Measurements from ENCODE around the gene FIZ1.

Gene FIZ1

DNA sequence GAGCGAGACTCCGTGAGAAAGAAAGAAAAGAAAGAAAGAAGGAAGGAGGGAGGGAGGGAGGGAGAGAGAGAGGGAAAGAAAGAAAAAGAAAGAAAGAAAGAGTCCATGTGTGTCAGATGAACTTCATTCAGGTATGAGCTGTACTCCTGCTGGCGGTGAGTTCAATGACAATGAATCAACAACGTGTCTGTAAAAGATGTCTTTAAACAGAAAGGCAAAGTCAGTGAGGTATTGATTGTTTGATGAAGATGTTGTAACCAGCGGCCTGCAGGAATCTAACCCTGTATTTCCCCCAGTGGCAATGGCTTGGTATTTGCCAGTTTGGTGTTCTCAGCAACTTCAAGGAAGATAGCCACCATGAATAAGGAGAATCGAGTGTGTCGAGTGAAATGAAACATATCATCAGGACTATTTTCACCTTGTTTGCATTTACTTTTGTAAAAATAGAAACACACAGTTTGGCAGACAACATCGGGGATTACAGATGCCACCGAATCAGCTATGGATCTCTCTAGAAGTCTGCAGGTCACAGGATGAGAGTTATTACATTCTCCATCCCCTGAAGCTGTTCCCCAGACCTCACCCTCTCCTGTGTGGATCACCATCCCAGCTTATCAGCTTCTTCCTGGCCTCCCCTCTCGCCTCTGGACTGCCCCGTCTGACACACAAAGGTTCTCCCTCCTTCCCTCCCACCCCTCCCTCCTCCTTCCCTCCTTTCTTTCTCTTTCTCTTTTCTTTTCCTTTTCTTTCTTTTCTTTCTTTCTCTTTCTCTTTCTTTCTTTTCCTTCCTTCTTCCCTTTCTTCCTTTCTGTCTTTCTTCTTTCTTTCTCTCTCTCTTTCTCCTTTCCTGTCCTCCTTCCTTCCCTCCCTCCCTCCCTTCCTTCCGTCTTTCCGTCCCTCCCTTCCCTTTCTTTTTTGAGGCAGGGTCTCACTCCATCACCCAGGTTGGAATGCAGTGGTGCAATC is 45.8 kb downstream of the FIZ1 start:
- TF ChIP-seq, protein P1, sequence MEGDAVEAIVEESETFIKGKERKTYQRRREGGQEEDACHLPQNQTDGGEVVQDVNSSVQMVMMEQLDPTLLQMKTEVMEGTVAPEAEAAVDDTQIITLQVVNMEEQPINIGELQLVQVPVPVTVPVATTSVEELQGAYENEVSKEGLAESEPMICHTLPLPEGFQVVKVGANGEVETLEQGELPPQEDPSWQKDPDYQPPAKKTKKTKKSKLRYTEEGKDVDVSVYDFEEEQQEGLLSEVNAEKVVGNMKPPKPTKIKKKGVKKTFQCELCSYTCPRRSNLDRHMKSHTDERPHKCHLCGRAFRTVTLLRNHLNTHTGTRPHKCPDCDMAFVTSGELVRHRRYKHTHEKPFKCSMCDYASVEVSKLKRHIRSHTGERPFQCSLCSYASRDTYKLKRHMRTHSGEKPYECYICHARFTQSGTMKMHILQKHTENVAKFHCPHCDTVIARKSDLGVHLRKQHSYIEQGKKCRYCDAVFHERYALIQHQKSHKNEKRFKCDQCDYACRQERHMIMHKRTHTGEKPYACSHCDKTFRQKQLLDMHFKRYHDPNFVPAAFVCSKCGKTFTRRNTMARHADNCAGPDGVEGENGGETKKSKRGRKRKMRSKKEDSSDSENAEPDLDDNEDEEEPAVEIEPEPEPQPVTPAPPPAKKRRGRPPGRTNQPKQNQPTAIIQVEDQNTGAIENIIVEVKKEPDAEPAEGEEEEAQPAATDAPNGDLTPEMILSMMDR (IDR thresholded peaks at IDR 0.05; ENCODE audit: control extremely low read depth, extremely low read depth, low read depth, missing control alignments) = no peak
- DNase-seq (ENCODE audit: extremely low spot score) = no peak
- ChIA-PET POLR2A (no interaction called here), CTCF (interaction anchor here (0.7 to 1.6 kb wide), 2 partner anchors 19 to 53 kb away, joined by 3 to 4 read pairs; no protein-coding TSS in a partner anchor)

DNA sequence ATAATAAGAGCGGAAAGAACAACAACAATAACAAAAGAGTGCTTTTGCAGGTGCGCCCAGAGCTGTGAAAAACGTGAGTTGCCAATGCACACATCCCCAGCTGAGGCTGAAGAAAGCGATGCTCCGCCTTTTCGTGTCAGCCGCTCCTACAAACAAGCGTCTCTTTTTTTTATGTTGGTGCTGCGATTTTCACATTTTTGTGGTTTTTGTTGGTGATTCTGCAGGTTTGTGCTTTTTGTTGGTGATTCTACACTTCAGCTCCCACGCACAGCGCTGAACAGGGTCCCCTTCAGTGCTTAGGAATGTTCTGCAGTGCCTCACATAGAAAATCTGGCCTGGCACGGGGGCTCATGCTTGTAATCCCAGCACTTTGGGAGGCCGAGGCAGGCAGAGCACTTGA is 46.7 kb downstream of the FIZ1 start:
- DNase-seq (ENCODE audit: extremely low spot score) = no peak
- POLR2A ChIA-PET = no interaction called here

DNA sequence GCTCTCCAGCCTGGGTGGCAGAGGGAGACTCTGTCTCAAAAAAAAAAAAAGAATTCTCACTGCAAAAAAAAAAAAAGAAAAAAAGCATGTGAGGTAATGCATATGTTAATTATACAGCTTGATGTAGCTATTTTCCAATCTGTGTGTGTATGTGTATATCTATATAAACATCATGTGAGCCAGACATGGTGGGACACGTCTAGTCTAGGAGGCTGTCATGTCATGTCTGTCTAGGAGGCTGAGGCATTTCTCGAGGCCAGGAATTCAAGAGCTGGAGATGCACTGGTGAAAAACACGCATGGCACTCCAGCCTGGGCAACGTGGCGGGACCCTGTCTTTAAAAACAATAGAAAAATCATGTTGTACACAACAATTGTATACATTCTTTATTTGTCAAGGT is 47.1 kb downstream of the FIZ1 start:
- CTCF ChIA-PET = interaction anchor here (1.1 to 1.6 kb wide), 2 partner anchors 20 to 49 kb away, joined by 3 to 4 read pairs; no protein-coding TSS in a partner anchor
- POLR2A ChIA-PET = no interaction called here
- TF ChIP-seq, protein P1 (IDR thresholded peaks at IDR 0.05; ENCODE audit: control extremely low read depth, extremely low read depth, low read depth, missing control alignments) = no peak
- DNase-seq (ENCODE audit: extremely low spot score) = no peak

More for the DNA sequence above, 46.7 kb downstream of the FIZ1 start:
- CTCF ChIA-PET = interaction anchor here (1.1 to 1.6 kb wide), 2 partner anchors 20 to 49 kb away, joined by 3 to 4 read pairs; no protein-coding TSS in a partner anchor
- TF ChIP-seq, protein P1 (IDR thresholded peaks at IDR 0.05; ENCODE audit: control extremely low read depth, extremely low read depth, low read depth, missing control alignments) = no peak

DNA sequence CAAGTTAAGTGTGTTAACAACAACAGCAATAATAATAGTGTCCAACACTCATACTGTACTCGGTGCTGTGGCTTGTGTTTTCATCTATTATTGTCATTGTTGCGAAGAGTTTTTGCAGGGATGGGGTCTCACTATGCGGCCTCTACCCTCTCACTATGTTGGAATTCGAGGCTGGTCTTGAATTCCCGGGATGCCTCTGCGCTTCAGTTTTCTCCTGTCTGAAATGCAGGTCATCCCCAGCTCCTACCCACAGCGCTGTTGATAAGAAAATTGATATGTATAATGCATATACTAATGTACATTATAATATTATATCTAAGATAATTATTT is 49.0 kb downstream of the FIZ1 start:
- ChIA-PET POLR2A (no interaction called here), CTCF (interaction anchor here (1.0 to 1.2 kb wide), 2 partner anchors 8 to 83 kb away, joined by 3 read pairs; no protein-coding TSS in a partner anchor)
- TF ChIP-seq, protein P1 (IDR thresholded peaks at IDR 0.05; ENCODE audit: control extremely low read depth, extremely low read depth, low read depth, missing control alignments) = no peak
- no peak for DNase-seq (ENCODE audit: extremely low spot score)

DNA sequence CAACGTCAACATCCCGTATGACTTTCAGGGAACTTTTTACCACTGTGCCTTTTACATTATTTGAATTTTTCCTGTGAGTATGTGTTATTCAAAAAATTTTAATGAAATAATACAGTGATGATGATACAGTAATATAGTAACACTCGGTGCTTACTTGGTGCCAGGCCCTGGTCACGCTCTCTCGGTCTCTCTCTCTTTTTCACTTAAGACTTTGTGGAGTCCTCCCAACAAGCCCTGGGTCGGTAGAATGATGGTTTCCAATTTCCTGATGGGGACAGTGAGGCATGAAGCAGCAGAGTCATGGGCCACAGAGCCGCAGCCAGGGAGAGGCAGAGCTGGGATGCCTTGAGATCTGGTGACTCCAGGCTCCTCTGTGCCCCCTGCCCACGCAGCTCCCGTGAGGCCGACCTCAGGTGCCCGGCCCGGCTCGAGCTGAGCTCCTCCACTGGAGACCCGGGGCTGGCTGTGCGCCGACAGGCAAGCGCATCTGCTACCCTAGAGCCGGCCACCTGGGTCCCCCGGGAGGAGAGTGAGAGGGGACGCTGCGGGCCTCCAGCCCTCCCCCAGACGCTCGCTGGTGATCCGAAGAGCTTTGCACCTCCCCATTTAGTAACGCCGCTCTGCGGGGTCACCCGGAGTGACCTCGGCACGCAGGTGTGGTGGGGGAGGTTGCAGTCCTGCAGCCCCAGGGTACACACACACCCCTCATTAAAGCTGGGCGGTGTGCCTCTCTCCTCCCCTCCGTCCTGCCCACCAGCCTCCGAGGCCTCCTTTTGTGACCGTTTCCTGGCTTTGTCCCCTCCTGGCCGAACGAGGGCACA is 49.6 kb downstream of the FIZ1 start:
- POLR2A ChIA-PET = no interaction called here
- TF ChIP-seq, protein P1 (IDR thresholded peaks at IDR 0.05; ENCODE audit: control extremely low read depth, extremely low read depth, low read depth, missing control alignments) = no peak
- DNase-seq (ENCODE audit: extremely low spot score) = no peak
- CTCF ChIA-PET = interaction anchor here (0.9 to 1.2 kb wide), 3 partner anchors 8 to 83 kb away, joined by 3 read pairs; no protein-coding TSS in a partner anchor

Data from GM10248 (cell line).